Measurements from ENCODE around the gene C4B.
A peak's percentile ranks its signal among the peaks of the same experiment; 100 is the strongest.
"Not testable (repeated sequence)": the region's sequence is repeated elsewhere in the genome, so short reads cannot be mapped to it uniquely, and the experiment has no call there.

Gene C4B

DNA sequence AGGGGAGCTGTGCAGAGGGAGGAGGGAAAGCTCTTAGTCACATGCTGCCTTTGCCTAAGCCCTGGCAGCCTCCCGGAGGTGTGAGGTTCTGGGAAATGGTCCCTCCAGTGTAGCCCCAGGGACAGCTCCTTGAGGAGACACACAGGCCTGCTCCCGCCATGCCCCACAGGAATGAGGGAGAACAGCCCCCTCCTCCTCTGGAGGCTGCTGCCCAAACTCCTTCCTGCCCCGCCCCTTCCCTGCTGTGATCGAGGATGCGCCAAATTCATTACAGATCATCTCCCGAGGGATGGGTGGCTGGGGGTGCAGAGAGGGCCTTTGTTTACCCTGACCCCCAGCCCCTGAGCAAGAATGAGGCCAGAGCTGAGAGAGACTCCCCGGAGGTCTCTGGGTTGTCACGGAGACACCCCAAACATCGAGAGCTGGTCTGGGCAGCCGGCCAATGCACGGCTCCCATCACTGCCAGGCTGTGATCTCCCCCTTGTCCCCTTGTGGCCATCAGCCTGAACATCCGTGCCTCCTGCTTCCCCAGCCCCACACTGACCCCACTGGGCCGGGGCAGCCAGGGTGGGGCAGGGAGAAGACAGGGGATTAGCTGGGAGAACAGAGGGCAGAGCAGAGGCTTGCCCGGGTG lies 32.0 kb downstream of the C4B start:
- H3K4me3 Mint-ChIP-seq = no peak overlapping the region
- DNase-seq (no peak), ATAC-seq (replicated peaks) (no peak)
- H3K9me3 Mint-ChIP-seq = no peaks in the 10 kb centered on the region
- H3K27ac Mint-ChIP-seq = no peak overlapping the region
- H3K4me1 Mint-ChIP-seq (ENCODE audit: low read depth in 2 of 2) = peaks cover 5 to 6% of the 10 kb centered on the region in 2 donors
- H3K36me3 Mint-ChIP-seq (ENCODE audit: insufficient read depth) = no peaks in the 10 kb centered on the region
- peaks cover 0 to 15% of the 10 kb centered on the region in 2 donors for H3K27me3 Mint-ChIP-seq

DNA sequence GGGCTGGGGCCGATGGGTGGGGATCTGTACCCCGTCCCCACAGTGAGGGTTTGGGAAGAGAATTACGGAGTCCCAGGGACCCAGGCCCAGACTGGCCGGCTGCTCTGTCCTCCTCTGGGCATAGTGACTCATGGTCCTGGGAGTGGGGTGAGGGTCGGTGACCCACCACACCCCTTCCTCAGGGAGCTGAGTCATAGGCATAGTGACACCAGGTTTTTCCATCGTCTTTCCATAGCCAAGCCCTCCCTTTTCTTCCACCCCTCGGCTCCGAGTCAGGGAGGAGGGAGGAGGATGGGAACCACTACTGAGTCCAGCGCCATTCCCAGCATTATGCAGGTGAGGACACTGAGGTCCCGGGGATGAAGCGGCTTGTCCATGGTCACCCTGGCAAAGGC lies 32.5 kb downstream of the C4B start:
- Mint-ChIP-seq H3K36me3 (ENCODE audit: insufficient read depth) (no peaks in the 10 kb centered on the region), H3K27ac (no peak overlapping the region), H3K4me1 (ENCODE audit: low read depth in 2 of 2) (peaks cover 5 to 6% of the 10 kb centered on the region in 2 donors), H3K27me3 (peaks cover 0 to 20% of the 10 kb centered on the region in 2 donors), H3K4me3 (no peak overlapping the region), H3K9me3 (no peaks in the 10 kb centered on the region)
- ATAC-seq (replicated peaks) = no peak
- no peak for DNase-seq

DNA sequence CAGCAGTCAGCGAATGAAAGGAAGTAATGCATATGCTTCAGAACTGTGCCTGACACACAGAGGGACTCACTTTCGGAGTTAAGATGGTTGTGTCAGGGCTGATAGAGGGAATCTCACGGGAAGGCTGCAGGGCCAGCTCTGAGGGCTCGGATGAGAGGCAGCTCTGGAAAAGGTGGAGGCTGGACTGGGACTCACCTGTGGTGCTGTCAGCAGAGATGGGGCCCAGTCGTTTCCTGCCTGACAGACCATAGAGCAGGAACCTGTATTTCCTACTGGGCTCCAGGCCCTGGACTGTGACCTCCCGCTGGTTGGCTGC lies 32.9 kb downstream of the C4B start:
- Mint-ChIP-seq H3K27me3 (peaks cover 0 to 24% of the 10 kb centered on the region in 2 donors), H3K36me3 (ENCODE audit: insufficient read depth) (no peaks in the 10 kb centered on the region), H3K9me3 (no peaks in the 10 kb centered on the region), H3K4me3 (no peak overlapping the region), H3K27ac (no peak overlapping the region), H3K4me1 (ENCODE audit: low read depth in 2 of 2) (peaks cover 5 to 6% of the 10 kb centered on the region in 2 donors)
- DNase-seq (no peak), ATAC-seq (replicated peaks) (no peak)

DNA sequence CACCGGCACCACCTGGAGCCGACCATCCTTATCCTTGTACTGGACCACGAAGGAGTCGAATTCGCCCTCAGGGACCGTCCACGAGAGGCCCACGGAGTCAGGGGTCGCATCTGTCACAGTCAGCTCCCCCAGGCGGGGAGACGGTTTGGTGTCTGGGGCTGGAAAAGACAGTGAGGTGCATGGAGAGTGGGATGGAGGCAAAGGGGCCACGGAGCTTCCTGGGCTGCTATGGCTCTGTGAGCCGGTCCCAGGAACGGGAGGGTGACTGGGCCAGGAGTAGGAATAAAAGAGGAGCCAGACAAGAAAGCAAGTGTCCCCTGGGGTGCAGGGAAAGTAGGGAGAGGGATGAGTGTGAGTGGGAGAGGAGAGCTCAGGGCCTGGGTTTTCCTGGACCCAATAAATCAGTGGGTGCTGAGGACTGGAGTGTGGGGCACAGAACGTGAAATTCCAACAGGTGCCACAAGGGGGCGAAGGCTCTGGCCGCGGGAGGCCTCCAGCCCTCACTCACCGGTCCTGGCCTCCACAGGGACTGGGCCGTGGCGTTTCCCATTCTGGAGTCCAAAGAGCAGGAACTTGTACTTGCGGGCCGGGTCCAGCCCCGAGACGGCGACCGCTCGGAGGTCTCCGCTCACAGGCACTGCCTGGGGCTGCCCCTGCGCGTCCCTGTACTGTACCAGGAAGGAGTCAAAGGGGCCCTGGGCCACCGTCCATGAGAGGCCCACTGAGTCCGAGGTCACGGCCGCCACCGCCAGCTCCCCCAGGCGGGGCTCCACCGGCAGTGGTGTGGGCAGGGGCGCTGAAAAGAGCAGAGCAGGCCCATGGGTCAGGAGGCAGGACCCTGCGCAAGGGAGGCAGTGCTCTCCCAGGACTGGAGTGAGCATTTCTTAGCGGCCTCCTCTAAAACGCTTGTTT lies 33.5 kb downstream of the C4B start:
- peaks cover 5 to 6% of the 10 kb centered on the region in 2 donors for H3K4me1 Mint-ChIP-seq (ENCODE audit: low read depth in 2 of 2)

DNA sequence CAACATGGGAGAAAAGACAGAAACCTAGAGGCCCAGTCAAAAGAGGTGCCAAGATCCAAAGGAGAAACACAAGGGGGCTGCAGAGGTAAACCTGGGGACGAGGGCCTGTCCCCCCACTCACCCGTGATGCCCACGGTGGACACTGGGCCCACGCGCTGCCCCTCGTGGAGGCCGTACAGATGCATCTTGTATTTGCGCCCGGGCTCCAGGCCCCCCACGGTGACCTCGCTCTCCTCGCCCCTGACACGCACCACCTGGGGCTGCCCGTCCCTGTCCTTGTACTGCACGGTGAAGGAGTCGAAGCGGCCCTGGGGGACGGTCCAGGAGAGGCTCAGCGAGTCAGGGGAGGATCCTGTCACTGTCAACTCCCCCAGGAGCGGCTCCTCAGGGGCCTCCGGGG lies 34.6 kb downstream of the C4B start:
- not testable (repeated sequence) for H3K36me3 Mint-ChIP-seq (ENCODE audit: insufficient read depth); H3K4me1 Mint-ChIP-seq (ENCODE audit: low read depth in 2 of 2); H3K4me3 Mint-ChIP-seq; H3K27ac Mint-ChIP-seq; DNase-seq; ATAC-seq (replicated peaks); H3K9me3 Mint-ChIP-seq
- peaks cover 8 to 37% of the 10 kb centered on the region in 2 donors for H3K27me3 Mint-ChIP-seq

More for the DNA sequence above, 33.5 kb downstream of the C4B start:
- DNase-seq (peak; percentile 67 to 73 (median 68)), ATAC-seq (replicated peaks) (peak; percentile 78)
- Mint-ChIP-seq H3K36me3 (ENCODE audit: insufficient read depth) (no peaks in the 10 kb centered on the region), H3K4me3 (no peak overlapping the region), H3K9me3 (no peaks in the 10 kb centered on the region), H3K27ac (peak overlapping the region in 1 of 2 donors; percentile 68), H3K27me3 (peaks cover 5 to 30% of the 10 kb centered on the region in 2 donors)

DNA sequence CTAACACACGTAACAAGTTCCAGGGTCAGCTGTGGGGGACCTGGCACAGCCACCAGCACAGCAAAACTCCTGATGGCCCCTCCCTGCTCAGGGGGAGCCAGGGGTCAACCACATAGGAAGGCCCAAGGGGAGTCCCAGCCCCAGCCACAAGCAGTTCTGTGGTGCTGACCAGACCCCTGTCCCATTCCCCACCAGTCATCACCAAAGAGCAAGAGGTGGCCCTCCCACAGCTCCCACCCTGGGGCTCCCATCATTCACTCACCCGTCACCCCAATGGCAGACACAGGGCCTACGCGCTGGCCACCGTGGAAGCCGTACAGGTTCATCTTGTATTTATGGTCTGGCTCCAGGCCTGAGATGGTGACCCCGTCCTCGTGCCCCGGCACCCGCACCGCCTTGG lies 35.1 kb downstream of the C4B start:
- H3K27ac Mint-ChIP-seq; H3K9me3 Mint-ChIP-seq; ATAC-seq (replicated peaks): not testable (repeated sequence)

DNA sequence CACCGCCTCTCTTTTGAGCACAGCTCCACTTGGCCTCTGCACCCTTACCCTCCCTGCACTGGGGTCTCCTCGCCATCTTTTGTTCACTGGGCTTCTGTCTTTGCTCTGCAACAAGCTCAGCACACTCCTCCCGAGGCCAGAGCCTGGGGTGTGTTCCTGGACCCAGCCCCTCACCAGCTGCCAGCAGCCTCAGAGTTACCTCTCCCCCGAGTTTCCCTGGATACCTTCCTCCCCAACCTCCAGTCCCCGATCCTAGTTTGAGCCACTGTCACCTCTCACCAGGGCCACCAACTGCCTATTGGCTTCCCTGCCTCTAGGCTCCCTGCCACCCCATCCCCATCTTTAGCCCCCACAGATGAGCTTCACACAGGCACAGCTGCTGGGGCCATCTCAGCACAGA lies 36.0 kb downstream of the C4B start:
- Mint-ChIP-seq H3K36me3 (ENCODE audit: insufficient read depth) (no peaks in the 10 kb centered on the region), H3K27me3 (peaks cover 17 to 51% of the 10 kb centered on the region in 2 donors), H3K27ac (peak overlapping the region; percentile 6 to 27), H3K9me3 (no peaks in the 10 kb centered on the region), H3K4me1 (ENCODE audit: low read depth in 2 of 2) (peaks cover 5 to 6% of the 10 kb centered on the region in 2 donors), H3K4me3 (no peak overlapping the region)
- DNase-seq (no peak), ATAC-seq (replicated peaks) (no peak)

More for the DNA sequence above, 35.1 kb downstream of the C4B start:
- not testable (repeated sequence) for DNase-seq; H3K4me3 Mint-ChIP-seq; H3K4me1 Mint-ChIP-seq (ENCODE audit: low read depth in 2 of 2); H3K36me3 Mint-ChIP-seq (ENCODE audit: insufficient read depth)
- H3K27me3 Mint-ChIP-seq = peaks cover 14 to 42% of the 10 kb centered on the region in 2 donors

DNA sequence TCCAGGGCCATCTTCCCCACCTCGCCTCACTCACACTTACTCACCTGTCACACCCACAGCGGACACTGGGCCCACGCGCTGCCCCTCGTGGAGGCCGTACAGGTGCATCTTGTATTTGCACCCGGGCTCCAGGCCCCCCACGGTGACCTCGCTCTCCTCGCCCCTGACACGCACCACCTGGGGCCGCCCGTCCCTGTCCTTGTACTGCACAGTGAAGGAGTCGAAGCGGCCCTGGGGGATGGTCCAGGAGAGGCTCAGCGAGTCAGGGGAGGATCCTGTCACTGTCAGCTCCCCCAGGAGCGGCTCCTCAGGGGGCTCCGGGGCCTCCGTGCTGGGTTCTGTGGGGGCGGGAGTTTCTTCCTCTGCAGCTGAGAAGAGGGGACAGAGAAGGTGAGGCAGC lies 38.0 kb downstream of the C4B start:
- not testable (repeated sequence) for H3K4me1 Mint-ChIP-seq (ENCODE audit: low read depth in 2 of 2); H3K36me3 Mint-ChIP-seq (ENCODE audit: insufficient read depth); H3K9me3 Mint-ChIP-seq; DNase-seq; H3K27ac Mint-ChIP-seq; ATAC-seq (replicated peaks); H3K4me3 Mint-ChIP-seq
- H3K27me3 Mint-ChIP-seq = peaks cover 30 to 71% of the 10 kb centered on the region in 2 donors

DNA sequence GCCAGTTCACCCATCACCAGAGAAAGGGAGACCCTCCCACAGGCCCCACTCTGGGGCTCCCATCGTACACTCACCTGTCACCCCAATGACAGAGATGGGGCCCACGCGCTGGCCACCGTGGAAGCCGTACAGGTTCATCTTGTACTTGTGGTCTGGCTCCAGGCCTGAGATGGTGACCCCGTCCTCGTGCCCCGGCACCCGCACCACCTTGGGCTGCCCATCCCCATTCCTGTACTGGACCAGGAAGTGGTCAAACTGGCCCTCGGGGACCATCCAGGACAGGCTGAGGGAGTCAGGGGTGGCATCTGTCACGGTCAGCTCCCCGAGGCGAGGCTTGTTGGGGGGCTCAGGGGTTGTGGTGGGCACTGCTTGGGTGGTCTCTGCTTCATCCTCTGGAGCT lies 38.7 kb downstream of the C4B start:
- not testable (repeated sequence) for H3K4me1 Mint-ChIP-seq (ENCODE audit: low read depth in 2 of 2); H3K27ac Mint-ChIP-seq; H3K9me3 Mint-ChIP-seq

DNA sequence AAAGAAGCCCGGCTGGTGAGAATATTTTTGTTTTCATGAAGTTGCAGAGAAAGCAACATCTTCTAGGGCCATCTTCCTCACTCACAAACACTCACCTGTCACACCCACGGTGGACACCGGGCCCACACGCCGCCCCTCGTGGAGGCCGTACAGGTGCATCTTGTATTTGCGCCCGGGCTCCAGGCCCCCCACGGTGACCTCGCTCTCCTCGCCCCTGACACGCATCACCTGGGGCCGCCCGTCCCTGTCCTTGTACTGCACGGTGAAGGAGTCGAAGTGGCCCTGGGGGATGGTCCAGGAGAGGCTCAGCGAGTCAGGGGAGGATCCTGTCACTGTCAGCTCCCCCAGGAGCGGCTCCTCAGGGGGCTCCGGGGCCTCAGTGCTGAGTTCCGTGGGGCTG lies 41.2 kb downstream of the C4B start:
- not testable (repeated sequence) for H3K27ac Mint-ChIP-seq; H3K4me3 Mint-ChIP-seq; H3K4me1 Mint-ChIP-seq (ENCODE audit: low read depth in 2 of 2); ATAC-seq (replicated peaks); DNase-seq; H3K9me3 Mint-ChIP-seq; H3K36me3 Mint-ChIP-seq (ENCODE audit: insufficient read depth)
- H3K27me3 Mint-ChIP-seq = peaks cover 42 to 76% of the 10 kb centered on the region in 2 donors

More for the DNA sequence above, 38.7 kb downstream of the C4B start:
- H3K4me3 Mint-ChIP-seq; DNase-seq; H3K36me3 Mint-ChIP-seq (ENCODE audit: insufficient read depth); ATAC-seq (replicated peaks): not testable (repeated sequence)
- peaks cover 35 to 78% of the 10 kb centered on the region in 2 donors for H3K27me3 Mint-ChIP-seq

DNA sequence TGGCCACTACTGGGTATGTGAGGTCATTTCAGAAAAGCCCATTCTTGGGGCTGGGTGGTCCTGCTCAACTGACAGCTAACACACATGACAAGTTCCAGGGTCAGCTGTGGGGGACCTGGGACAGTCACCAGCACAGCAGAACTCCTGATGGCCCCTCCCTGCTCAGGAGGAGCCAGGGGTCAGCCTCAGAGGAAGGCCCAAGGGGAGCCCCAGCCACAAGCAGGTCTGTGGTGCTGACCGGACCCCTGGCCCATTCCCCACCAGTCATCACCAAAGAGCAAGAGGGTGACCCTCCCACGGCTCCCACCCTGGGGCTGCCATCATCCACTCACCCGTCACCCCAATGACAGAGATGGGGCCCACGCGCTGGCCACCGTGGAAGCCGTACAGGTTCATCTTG lies 41.7 kb downstream of the C4B start:
- no peaks in the 10 kb centered on the region for H3K36me3 Mint-ChIP-seq (ENCODE audit: insufficient read depth)
- H3K4me3 Mint-ChIP-seq = no peak overlapping the region
- ATAC-seq (replicated peaks) (no peak), DNase-seq (no peak)
- no peak overlapping the region for H3K27ac Mint-ChIP-seq
- H3K4me1 Mint-ChIP-seq (ENCODE audit: low read depth in 2 of 2) = no peaks in the 10 kb centered on the region
- no peaks in the 10 kb centered on the region for H3K9me3 Mint-ChIP-seq
- H3K27me3 Mint-ChIP-seq = peaks cover 42 to 71% of the 10 kb centered on the region in 2 donors

DNA sequence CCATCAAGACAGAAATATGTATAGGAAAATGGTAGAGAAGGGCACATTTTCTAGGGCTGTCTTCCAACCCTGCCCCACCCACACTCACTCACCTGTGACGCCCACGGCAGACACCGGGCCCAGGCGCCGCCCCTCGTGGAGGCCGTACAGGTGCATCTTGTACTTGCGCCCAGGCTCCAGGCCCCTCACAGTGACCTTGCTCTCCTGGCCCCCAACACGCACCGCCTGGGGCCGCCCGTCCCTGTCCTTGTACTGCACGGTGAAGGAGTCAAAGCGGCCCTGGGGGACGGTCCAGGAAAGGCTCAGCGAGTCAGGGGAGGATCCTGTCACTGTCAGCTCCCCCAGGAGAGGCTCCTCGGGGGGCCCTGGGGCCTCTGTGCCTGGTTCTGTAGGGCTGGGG lies 43.4 kb downstream of the C4B start:
- H3K27ac Mint-ChIP-seq = no peak overlapping the region
- ATAC-seq (replicated peaks) (no peak), DNase-seq (no peak)
- no peaks in the 10 kb centered on the region for H3K9me3 Mint-ChIP-seq
- H3K4me1 Mint-ChIP-seq (ENCODE audit: low read depth in 2 of 2) = no peaks in the 10 kb centered on the region
- H3K4me3 Mint-ChIP-seq = no peak overlapping the region
- no peaks in the 10 kb centered on the region for H3K36me3 Mint-ChIP-seq (ENCODE audit: insufficient read depth)
- peaks cover 37 to 55% of the 10 kb centered on the region in 2 donors for H3K27me3 Mint-ChIP-seq

DNA sequence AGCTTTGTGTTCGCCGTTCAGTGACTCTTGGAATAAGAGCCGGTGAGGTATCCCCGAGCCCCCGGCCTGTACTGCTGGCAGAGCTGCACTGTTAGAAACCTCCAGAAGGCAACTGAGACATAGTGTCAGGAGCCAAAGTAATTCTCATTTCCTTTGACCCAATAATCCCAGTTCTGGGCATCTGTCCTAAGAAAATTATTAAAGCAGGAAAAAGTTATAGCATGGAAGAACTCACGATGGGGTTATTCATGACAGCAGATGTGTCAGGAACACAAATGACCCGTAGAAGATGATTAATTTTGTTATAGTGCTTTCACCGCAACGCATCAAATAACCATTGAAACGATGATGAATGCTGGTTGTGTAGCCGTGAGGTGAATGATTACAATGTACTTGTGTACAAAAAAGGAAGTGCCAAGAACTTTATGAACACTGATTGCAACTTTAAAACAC lies 43.9 kb downstream of the C4B start:
- peaks cover 37 to 53% of the 10 kb centered on the region in 2 donors for H3K27me3 Mint-ChIP-seq
- H3K9me3 Mint-ChIP-seq = no peaks in the 10 kb centered on the region
- ATAC-seq (replicated peaks) = no peak
- no peak for DNase-seq
- H3K27ac Mint-ChIP-seq = no peak overlapping the region
- no peaks in the 10 kb centered on the region for H3K36me3 Mint-ChIP-seq (ENCODE audit: insufficient read depth)
- no peaks in the 10 kb centered on the region for H3K4me1 Mint-ChIP-seq (ENCODE audit: low read depth in 2 of 2)
- H3K4me3 Mint-ChIP-seq = no peak overlapping the region
